ENCODE results near the gene L2HGDH.

- no peak for TF ChIP-seq CTCF (IDR thresholded peaks at IDR 0.05 in 4 of 5, conservative IDR thresholded peaks at IDR 0.05 in 1 of 5)
- no peak for TF ChIP-seq POLR2A (IDR thresholded peaks at IDR 0.05)
Measured at GRCh38 chr14:50263321-50263720, 48.7 kb downstream of the L2HGDH start.

All from gastrocnemius medialis (tissue), 4 donors.